HG03378 (cell line): ENCODE data around the gene CHAC1.

Source experiments
- ATAC-seq: cut with Tn5 transposase; IDR thresholded peaks from one replicate; pipeline ENCODE4 v1.9.1; 2021; ENCODE audit warnings: mild to moderate bottlenecking, moderate library complexity; ENCODE audit not compliant: unreplicated experiment

The CHAC1 gene

GRCh38 chr15:40982855-40983254 lies 29.6 kb downstream of the CHAC1 start:
- no peak for ATAC-seq

GRCh38 chr15:40984406-40984805 lies 31.1 kb downstream of the CHAC1 start:
- no peak for ATAC-seq

- ATAC-seq, result no peak
These were observed 31.7 kb downstream of the CHAC1 start for GRCh38 chr15:40984964-40985363.

- ATAC-seq, result no peak
These were observed 32.5 kb downstream of the CHAC1 start for GRCh38 chr15:40985541-40986330.

- no peak for ATAC-seq
These were observed 33.5 kb downstream of the CHAC1 start for GRCh38 chr15:40986820-40987219.

GRCh38 chr15:40988156-40988555 lies 34.9 kb downstream of the CHAC1 start:
- no peak for ATAC-seq

- no peak for ATAC-seq
These were observed 36.8 kb downstream of the CHAC1 start for GRCh38 chr15:40990080-40990479.

- ATAC-seq, result no peak
These were observed 37.5 kb downstream of the CHAC1 start for GRCh38 chr15:40990789-40991188.

DNA sequence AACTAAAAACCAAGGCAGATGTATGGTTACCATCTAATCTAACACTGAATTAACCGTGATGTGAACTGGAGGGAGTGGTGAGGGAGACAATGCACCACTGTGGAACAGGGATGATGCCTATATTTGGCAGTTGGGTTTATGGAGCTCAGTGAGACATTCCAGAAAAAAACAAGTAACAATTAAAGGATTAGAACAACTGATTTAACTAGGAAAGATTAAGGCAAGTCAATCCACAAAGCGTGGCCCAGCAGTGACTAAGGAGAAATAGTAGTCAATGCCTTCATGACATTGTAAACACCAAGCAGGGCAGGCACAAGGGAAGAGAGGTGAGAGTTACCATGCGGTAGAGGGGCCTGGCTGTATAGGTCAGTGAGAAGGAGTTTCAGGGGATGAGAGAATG lies 38.1 kb downstream of the CHAC1 start:
- ATAC-seq, result no peak

- ATAC-seq, result no peak
These were observed 39.0 kb downstream of the CHAC1 start for GRCh38 chr15:40992241-40992741.

DNA sequence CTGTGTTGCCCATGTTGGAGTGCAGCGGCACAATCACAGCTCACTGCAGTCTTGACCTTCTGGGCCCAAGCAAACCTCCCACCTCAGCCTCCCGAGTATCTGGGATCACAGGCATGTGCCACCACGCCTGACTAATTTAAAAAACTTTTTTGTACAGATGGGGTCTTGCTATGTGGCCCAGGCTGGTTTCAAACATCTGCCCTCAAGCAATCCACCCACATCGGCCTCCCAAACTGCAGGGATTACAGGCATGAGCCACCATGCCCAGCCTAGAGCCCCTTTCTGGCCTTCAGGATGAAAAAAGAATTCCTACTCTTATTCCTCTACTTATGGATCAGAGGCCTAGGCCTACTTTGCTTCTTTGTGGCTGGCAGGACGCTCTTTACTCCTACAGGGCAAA lies 39.6 kb downstream of the CHAC1 start:
- no peak for ATAC-seq

- ATAC-seq, result no peak
These were observed 42.4 kb downstream of the CHAC1 start for GRCh38 chr15:40995656-40996055.

DNA sequence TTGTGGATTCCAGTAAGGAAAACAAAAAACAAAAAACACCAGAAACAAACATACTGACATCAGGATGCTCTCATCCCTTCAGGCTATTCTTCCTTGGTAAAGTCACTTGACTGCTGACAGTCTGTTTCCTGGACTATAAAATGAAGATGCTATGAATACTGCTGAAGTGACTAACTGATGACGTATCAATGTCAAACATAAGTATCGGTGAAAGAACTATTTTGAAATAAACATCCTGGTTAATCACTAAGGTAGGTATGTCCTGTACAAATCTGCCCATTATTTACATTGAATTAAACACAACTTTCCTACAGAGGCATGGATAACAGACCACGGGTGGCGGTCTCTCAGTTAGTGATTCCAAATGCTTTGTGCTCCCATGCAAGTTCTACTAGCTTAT lies 45.9 kb downstream of the CHAC1 start:
- ATAC-seq, result no peak

DNA sequence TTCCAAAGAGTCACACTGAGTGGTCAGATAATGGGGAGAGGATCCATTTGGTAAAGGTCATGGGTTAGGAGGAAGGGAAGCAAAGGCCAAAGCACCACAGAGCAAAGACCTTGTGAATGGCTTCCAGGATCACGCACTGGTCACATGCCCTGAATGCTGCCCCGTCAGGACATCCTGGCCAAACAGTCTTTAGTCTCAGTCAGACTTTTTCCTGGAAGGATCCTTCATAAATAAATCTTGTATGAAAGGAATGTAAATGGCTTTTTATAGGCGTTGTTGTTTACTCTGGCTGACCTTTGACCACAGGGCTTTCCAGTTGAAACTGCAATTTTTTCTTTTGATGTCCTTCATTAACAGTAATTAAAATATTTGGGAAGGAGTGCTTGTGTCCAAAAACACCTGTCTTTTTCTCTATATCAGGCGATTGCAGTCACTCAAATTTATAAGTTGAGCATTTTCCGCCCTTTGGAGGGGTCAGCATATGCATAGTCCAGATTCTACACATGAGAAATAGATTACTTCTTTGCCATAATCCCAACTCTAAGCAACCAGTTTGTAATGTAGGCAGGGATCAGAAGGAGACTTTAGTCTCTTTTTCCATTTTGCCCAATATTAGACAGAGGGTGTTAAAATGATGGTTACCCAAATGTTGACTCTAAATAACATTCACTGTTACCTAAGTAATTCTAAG lies 48.4 kb downstream of the CHAC1 start:
- no peak for ATAC-seq

DNA sequence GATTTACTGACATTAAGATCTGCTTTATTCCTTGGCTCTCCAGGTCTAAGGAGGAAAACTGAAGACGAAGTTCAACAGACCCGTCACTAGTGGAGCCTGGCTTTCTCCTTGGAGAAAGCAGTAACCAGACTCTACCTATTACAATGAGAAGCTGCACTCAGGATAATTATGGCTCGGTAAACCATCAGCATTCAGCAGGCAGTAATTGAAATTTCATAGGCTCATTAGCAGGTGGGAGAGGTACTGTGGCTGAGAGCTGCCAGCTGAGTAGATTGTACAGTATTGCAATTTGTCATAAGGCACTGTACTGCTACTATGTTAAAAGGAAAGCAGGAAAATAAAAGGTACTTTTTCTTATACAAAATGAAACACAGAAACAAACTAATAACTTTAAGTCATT lies 51.2 kb downstream of the CHAC1 start:
- no peak for ATAC-seq
